Ishikawa (cell line): ENCODE data around the gene HNRNPL.

Source experiments
- FOXM1 ChIP-seq: IDR thresholded peaks from 2 replicates; pipeline ENCODE4 v1.6.1; 2012; ENCODE audit warnings: low read depth, borderline replicate concordance
- RAD21 ChIP-seq: IDR thresholded peaks from 2 replicates; pipeline ENCODE4 v1.6.1; 2012; ENCODE audit warnings: low read depth
- TEAD4 ChIP-seq: IDR thresholded peaks from 2 replicates; pipeline ENCODE4 v1.6.1; 2012
- YY1 ChIP-seq: IDR thresholded peaks from 2 replicates; pipeline ENCODE4 v1.6.1; 2012; ENCODE audit warnings: low read depth

GRCh38 chr19:38793671-38794070 lies 56.1 kb downstream of the HNRNPL start:
- no peak for TF ChIP-seq FOXM1
- TF ChIP-seq RAD21, result no peak
- no peak for TF ChIP-seq TEAD4
- TF ChIP-seq YY1, result no peak
